HCT116 (cell line): ENCODE results near the gene SDK2. TPM values are rescaled to one million over a fixed set of nuclear protein-coding genes. Genes with fewer than 3 reads are reported as not detected.

Experiments
- ATAC-seq: fragments of 200-7000 bp; cut with Tn5 transposase; 2 replicates; pipeline ENCODE4 v1.9.1; 2020; ENCODE audit warnings: mild to moderate bottlenecking, moderate library complexity
- BruUV-seq: library from RNA; stranded (reverse); fragments of 400-500 nt; replicated peaks from 2 replicates; lab custom pipeline; 2021; lab: Mats Ljungman, UMichigan
- CTCF ChIA-PET: fragments of 300-600 bp; sonication (Branson Sonifier 250); formaldehyde crosslinking; loops from one replicate; lab custom pipeline; 2021; ENCODE audit warnings: antibody characterized with exemption; lab: Charles Lee
- POLR2A ChIA-PET: fragments of 300-600, 350-600 bp; sonication (Branson Sonifier 250); formaldehyde crosslinking; loops from one replicate; lab custom pipeline; 2021; ENCODE audit warnings: antibody characterized with exemption; lab: Charles Lee
- RAD21 ChIA-PET, 2 experiments: fragments of 300-600 bp; sonication (Branson Sonifier 250); formaldehyde crosslinking; loops; one replicate each; lab custom pipeline; 2023; ENCODE audit warnings: low total read pairs in 2 of 2; ENCODE audit not compliant: uncharacterized antibody in 2 of 2, unreplicated experiment in 2 of 2, low non-redundant PET in 1 of 2; lab: Charles Lee
- DNase-seq: peaks from one replicate; pipeline ENCODE4 v3.0.0-alpha.2; 2010; ENCODE audit warnings: low read depth, low spot score
- H2AFZ ChIP-seq: fragments of 200-600 bp; shearing (Covaris generic), sonication (generic); 2 replicates; pipeline ENCODE4 v1.6.1; 2017; ENCODE audit warnings: low read depth, mixed run types, mixed read lengths, antibody characterized with exemption, low read length; ENCODE audit not compliant: poor library complexity, severe bottlenecking
- H3K27ac ChIP-seq: 2 replicates; pipeline ENCODE4 v1.5.1; 2012; ENCODE audit warnings: low read depth, low read length
- H3K27me3 ChIP-seq: fragments of 200-600 bp; sonication (generic); 2 replicates; pipeline ENCODE4 v1.6.1; 2016; ENCODE audit warnings: mixed run types, low read length, mixed read lengths; ENCODE audit not compliant: insufficient read depth
- H3K36me3 ChIP-seq, 2 experiments: fragments of 200-500 bp in 1 of 2; fragments of 200-600 bp in 1 of 2; sonication (Bioruptor generic) in 1 of 2; sonication (generic) in 1 of 2; 2 replicates each; pipeline versions ENCODE4 v1.5.1 to v1.6.1; 2014 to 2016; ENCODE audit warnings: low read length in 2 of 2, inconsistent platforms in 1 of 2, mixed read lengths in 1 of 2, mixed run types in 1 of 2; ENCODE audit not compliant: insufficient read depth in 2 of 2, control insufficient read depth in 1 of 2
- H3K4me1 ChIP-seq, 2 experiments: fragments of 200-600 bp in 1 of 2; sonication (generic) in 1 of 2; 2 replicates each; pipeline versions ENCODE4 v1.5.1 to v1.6.1; 2012 to 2017; ENCODE audit warnings: low read length in 2 of 2, inconsistent platforms in 1 of 2, mild to moderate bottlenecking in 1 of 2, mixed read lengths in 1 of 2, mixed run types in 1 of 2, moderate library complexity in 1 of 2; ENCODE audit not compliant: insufficient read depth in 2 of 2, control insufficient read depth in 1 of 2
- H3K4me2 ChIP-seq: fragments of 200-600 bp; sonication (generic); 2 replicates; pipeline ENCODE4 v1.6.1; 2017; ENCODE audit warnings: mixed run types, low read length, mixed read lengths
- H3K4me3 ChIP-seq, 2 experiments: fragments of 200-600 bp in 1 of 2; sonication (generic) in 1 of 2; replicated peaks in 1 of 2; 2 replicates each; pipeline ENCODE4 v1.5.1; 2011 to 2016; ENCODE audit warnings: low read length in 2 of 2, control low read depth in 1 of 2, low read depth in 1 of 2, mild to moderate bottlenecking in 1 of 2, mixed read lengths in 1 of 2, mixed run types in 1 of 2
- H3K79me2 ChIP-seq: fragments of 200-600 bp; sonication (generic); 2 replicates; pipeline ENCODE4 v1.6.1; 2017; ENCODE audit warnings: mild to moderate bottlenecking, mixed run types, low read length, moderate library complexity, mixed read lengths; ENCODE audit not compliant: insufficient read depth
- H3K9ac ChIP-seq: fragments of 200-600 bp; sonication (generic); 2 replicates; pipeline ENCODE4 v1.6.1; 2016; ENCODE audit warnings: low read length, mixed read lengths
- H3K9me2 ChIP-seq: fragments of 200-600 bp; sonication (generic), shearing (Covaris generic); 2 replicates; pipeline ENCODE4 v1.6.1; 2017; ENCODE audit warnings: mixed run types, mild to moderate bottlenecking, moderate library complexity; ENCODE audit not compliant: insufficient read depth
- H3K9me3 ChIP-seq, 2 experiments: fragments of 200-500 bp in 1 of 2; fragments of 200-600 bp in 1 of 2; sonication (Bioruptor generic) in 1 of 2; sonication (generic) in 1 of 2; 2 replicates each; pipeline ENCODE4 v1.6.1; 2014 to 2017; ENCODE audit warnings: low read length in 2 of 2, mixed read lengths in 2 of 2, inconsistent platforms in 1 of 2, low read depth in 1 of 2, mild to moderate bottlenecking in 1 of 2, mixed run types in 1 of 2, moderate library complexity in 1 of 2; ENCODE audit not compliant: control insufficient read depth in 1 of 2, insufficient read depth in 1 of 2
- H4K20me1 ChIP-seq: fragments of 200-600 bp; sonication (generic), shearing (Covaris generic); 2 replicates; pipeline ENCODE4 v1.6.1; 2017; ENCODE audit warnings: mixed run types, mild to moderate bottlenecking, moderate library complexity; ENCODE audit not compliant: insufficient read depth
- CBX3 ChIP-seq: IDR thresholded peaks from 2 replicates; pipeline ENCODE4 v1.6.1; 2012; ENCODE audit warnings: low read depth
- CEBPB ChIP-seq: IDR thresholded peaks from 2 replicates; pipeline ENCODE4 v1.6.1; 2012; ENCODE audit warnings: low read depth
- EGR1 ChIP-seq: IDR thresholded peaks from 2 replicates; pipeline ENCODE4 v1.6.1; 2012; ENCODE audit warnings: low read depth
- ELF1 ChIP-seq: IDR thresholded peaks from 2 replicates; pipeline ENCODE4 v1.6.1; 2012; ENCODE audit warnings: low read depth, borderline replicate concordance
- EZH2 ChIP-seq: fragments of 200-600 bp; sonication (generic); IDR thresholded peaks from 2 replicates; pipeline ENCODE4 v1.6.1; 2017; ENCODE audit warnings: antibody characterized with exemption, mixed run types
- EZH2phosphoT487 ChIP-seq: fragments of 200-600 bp; IDR thresholded peaks from 2 replicates; pipeline ENCODE4 v1.6.1; 2018; ENCODE audit warnings: antibody characterized with exemption, borderline replicate concordance
- POLR2A ChIP-seq: IDR thresholded peaks from 2 replicates; pipeline ENCODE4 v1.7.0; 2011; ENCODE audit warnings: borderline replicate concordance; ENCODE audit not compliant: insufficient read depth, insufficient read length; ENCODE audit errors: extremely low read depth
- POLR2AphosphoS5 ChIP-seq: IDR thresholded peaks from 2 replicates; pipeline ENCODE4 v1.6.1; 2011; ENCODE audit warnings: mild to moderate bottlenecking, low read depth, low read length, moderate library complexity
- RAD21 ChIP-seq: IDR thresholded peaks from 2 replicates; pipeline ENCODE4 v1.6.1; 2012; ENCODE audit warnings: low read depth, mild to moderate bottlenecking
- SP1 ChIP-seq: IDR thresholded peaks from 2 replicates; pipeline ENCODE4 v1.6.1; 2012; ENCODE audit warnings: low read depth
- TCF7L2 ChIP-seq: IDR thresholded peaks from 2 replicates; pipeline ENCODE4 v1.7.0; 2011; ENCODE audit warnings: borderline replicate concordance, inconsistent platforms; ENCODE audit not compliant: insufficient read depth, insufficient read length; ENCODE audit errors: extremely low read depth
- YY1 ChIP-seq: IDR thresholded peaks from 2 replicates; pipeline ENCODE4 v1.6.1; 2011; ENCODE audit warnings: low read length, low read depth, moderate library complexity, mild to moderate bottlenecking; ENCODE audit not compliant: insufficient replicate concordance; ENCODE audit errors: extremely low read depth
- ZFX ChIP-seq: fragments of 450-650 bp; IDR thresholded peaks from 2 replicates; pipeline ENCODE4 v1.6.1; 2017
- ZNF274 ChIP-seq: fragments of 200-500 bp; sonication (Bioruptor generic); IDR thresholded peaks from 2 replicates; pipeline ENCODE4 v1.6.1; 2014; ENCODE audit warnings: mild to moderate bottlenecking, low read depth, low read length, inconsistent platforms
- intact Hi-C: fragments of 100-400 bp; cut with micrococcal nuclease; formaldehyde crosslinking; loops from 2 replicates; pipeline ENCODE4 v1.10.0; 2022
- total RNA-seq: library from RNA; stranded (reverse); gene quantifications from one replicate; pipeline ENCODE4 v1.2.1, GENCODE V29; 2021; ENCODE audit not compliant: unreplicated experiment
- TF ChIP-seq, protein P1 (sequence below): IDR thresholded peaks from 2 replicates; pipeline ENCODE4 v1.6.1; 2011; ENCODE audit warnings: mild to moderate bottlenecking, low read length, moderate library complexity; ENCODE audit not compliant: insufficient replicate concordance; ENCODE audit errors: extremely low read depth
- TF ChIP-seq, protein P2 (sequence below): IDR thresholded peaks from 2 replicates; pipeline ENCODE4 v1.6.1; 2012
- TF ChIP-seq, protein P3 (sequence below): IDR thresholded peaks from 2 replicates; pipeline ENCODE4 v1.6.1; 2012
- TF ChIP-seq, protein P4 (sequence below): IDR thresholded peaks from 2 replicates; pipeline ENCODE4 v1.6.1; 2012; ENCODE audit warnings: low read depth

The SDK2 gene
- total RNA-seq, 1 experiment from 2014 or later: 0.10 TPM

- Histone ChIP-seq H3K27ac (no peak overlapping the region), H3K79me2 (no peaks in the 10 kb centered on the region), H2AFZ (no peak overlapping the region), H3K4me2 (no peak overlapping the region), H3K4me1 (no peaks in the 10 kb centered on the region), H4K20me1 (no peaks in the 10 kb centered on the region), H3K27me3 (peaks cover 72% of the 10 kb centered on the region), H3K9me3 (no peaks in the 10 kb centered on the region), H3K36me3 (no peaks in the 10 kb centered on the region), H3K9ac (no peak overlapping the region)
- ChIA-PET CTCF (no interaction called here), POLR2A (no interaction called here), RAD21 (no interaction called here)
- no TSS peak for BruUV-seq
- intact Hi-C loops: no loop called here
- no peak for DNase-seq
- no peak for ATAC-seq
- TF ChIP-seq SP1 (no peak), POLR2A (no peak), CEBPB (no peak), RAD21 (no peak), ZFX (no peak), EZH2phosphoT487 (no peak), EZH2 (no peak), TCF7L2 (no peak), CBX3 (no peak), POLR2AphosphoS5 (no peak), YY1 (no peak), EGR1 (no peak), ZNF274 (no peak), ELF1 (no peak)
- TF ChIP-seq, protein P1, sequence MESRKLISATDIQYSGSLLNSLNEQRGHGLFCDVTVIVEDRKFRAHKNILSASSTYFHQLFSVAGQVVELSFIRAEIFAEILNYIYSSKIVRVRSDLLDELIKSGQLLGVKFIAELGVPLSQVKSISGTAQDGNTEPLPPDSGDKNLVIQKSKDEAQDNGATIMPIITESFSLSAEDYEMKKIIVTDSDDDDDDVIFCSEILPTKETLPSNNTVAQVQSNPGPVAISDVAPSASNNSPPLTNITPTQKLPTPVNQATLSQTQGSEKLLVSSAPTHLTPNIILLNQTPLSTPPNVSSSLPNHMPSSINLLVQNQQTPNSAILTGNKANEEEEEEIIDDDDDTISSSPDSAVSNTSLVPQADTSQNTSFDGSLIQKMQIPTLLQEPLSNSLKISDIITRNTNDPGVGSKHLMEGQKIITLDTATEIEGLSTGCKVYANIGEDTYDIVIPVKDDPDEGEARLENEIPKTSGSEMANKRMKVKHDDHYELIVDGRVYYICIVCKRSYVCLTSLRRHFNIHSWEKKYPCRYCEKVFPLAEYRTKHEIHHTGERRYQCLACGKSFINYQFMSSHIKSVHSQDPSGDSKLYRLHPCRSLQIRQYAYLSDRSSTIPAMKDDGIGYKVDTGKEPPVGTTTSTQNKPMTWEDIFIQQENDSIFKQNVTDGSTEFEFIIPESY: no peak
- TF ChIP-seq, protein P2, sequence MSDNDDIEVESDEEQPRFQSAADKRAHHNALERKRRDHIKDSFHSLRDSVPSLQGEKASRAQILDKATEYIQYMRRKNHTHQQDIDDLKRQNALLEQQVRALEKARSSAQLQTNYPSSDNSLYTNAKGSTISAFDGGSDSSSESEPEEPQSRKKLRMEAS: no peak
- TF ChIP-seq, protein P3, sequence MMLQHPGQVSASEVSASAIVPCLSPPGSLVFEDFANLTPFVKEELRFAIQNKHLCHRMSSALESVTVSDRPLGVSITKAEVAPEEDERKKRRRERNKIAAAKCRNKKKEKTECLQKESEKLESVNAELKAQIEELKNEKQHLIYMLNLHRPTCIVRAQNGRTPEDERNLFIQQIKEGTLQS: no peak
- TF ChIP-seq, protein P4, sequence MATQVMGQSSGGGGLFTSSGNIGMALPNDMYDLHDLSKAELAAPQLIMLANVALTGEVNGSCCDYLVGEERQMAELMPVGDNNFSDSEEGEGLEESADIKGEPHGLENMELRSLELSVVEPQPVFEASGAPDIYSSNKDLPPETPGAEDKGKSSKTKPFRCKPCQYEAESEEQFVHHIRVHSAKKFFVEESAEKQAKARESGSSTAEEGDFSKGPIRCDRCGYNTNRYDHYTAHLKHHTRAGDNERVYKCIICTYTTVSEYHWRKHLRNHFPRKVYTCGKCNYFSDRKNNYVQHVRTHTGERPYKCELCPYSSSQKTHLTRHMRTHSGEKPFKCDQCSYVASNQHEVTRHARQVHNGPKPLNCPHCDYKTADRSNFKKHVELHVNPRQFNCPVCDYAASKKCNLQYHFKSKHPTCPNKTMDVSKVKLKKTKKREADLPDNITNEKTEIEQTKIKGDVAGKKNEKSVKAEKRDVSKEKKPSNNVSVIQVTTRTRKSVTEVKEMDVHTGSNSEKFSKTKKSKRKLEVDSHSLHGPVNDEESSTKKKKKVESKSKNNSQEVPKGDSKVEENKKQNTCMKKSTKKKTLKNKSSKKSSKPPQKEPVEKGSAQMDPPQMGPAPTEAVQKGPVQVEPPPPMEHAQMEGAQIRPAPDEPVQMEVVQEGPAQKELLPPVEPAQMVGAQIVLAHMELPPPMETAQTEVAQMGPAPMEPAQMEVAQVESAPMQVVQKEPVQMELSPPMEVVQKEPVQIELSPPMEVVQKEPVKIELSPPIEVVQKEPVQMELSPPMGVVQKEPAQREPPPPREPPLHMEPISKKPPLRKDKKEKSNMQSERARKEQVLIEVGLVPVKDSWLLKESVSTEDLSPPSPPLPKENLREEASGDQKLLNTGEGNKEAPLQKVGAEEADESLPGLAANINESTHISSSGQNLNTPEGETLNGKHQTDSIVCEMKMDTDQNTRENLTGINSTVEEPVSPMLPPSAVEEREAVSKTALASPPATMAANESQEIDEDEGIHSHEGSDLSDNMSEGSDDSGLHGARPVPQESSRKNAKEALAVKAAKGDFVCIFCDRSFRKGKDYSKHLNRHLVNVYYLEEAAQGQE: no peak
- TF ChIP-seq, all 23 proteins: peak for 0
- no peaks in the 10 kb centered on the region for H3K9me2 ChIP-seq
- no peak overlapping the region for H3K4me3 ChIP-seq
Observed at GRCh38 chr17:73498886-73499554, 145.2 kb downstream of the SDK2 start.
